ENCODE data around the gene PHF21B.

PHF21B gene

DNA sequence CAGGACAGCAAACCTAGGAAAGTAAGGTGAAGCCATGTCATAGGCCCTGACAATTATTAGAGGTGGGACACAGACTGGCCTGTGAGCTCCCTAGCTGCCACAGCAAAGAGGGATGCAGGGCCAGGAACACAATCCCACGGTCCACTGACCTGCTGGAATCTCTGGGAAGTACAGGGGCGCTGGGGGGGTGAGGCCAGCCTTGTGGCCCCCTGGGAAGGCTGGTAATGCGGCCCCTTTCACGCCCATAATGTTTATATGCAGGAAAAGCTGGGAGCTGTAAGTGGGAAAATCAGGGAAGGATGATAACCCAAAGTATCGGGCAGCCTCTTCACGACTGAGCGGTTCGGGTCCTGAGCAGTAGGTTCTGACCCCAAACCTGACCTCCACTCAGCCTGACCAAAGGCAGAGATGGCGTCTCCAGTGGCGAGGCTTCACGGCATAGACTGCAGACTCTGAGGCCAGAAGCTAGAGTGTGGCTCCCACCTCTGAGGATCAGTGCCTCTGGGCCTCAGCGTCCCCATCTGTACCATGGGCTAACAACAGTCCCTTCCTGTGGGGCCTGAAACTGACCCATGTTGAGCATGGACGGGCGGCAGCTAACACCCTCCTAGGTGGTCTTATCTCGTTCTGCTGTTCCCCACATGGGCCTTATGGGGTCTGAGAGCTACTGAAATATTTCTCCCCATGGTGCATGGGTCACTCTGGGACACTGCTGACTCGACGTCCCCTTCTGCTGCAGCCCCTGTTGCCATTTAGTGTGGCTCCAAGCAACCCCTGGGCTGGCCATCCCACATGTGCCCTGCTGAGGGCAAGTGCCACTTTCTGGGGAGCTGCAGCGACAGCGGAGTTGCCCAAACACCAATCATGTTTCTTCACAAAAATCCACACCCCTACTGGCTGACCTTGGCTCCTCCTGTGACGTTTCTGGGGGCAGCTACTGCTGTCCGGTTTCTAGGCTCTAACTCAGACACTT lies 101.8 kb downstream of the PHF21B start:
- TF ChIP-seq ZBTB7A (IDR thresholded peaks at IDR 0.05; ENCODE audit: low read depth) (no peak), TAF1 (IDR thresholded peaks at IDR 0.05; ENCODE audit: low read depth) (no peak), RAD21 (IDR thresholded peaks at IDR 0.05; ENCODE audit: low read depth) (no peak), TCF12 (IDR thresholded peaks at IDR 0.05; ENCODE audit: low read depth) (no peak)
- TF ChIP-seq, protein P1, sequence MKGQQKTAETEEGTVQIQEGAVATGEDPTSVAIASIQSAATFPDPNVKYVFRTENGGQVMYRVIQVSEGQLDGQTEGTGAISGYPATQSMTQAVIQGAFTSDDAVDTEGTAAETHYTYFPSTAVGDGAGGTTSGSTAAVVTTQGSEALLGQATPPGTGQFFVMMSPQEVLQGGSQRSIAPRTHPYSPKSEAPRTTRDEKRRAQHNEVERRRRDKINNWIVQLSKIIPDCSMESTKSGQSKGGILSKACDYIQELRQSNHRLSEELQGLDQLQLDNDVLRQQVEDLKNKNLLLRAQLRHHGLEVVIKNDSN (IDR thresholded peaks at IDR 0.05), result no peak

DNA sequence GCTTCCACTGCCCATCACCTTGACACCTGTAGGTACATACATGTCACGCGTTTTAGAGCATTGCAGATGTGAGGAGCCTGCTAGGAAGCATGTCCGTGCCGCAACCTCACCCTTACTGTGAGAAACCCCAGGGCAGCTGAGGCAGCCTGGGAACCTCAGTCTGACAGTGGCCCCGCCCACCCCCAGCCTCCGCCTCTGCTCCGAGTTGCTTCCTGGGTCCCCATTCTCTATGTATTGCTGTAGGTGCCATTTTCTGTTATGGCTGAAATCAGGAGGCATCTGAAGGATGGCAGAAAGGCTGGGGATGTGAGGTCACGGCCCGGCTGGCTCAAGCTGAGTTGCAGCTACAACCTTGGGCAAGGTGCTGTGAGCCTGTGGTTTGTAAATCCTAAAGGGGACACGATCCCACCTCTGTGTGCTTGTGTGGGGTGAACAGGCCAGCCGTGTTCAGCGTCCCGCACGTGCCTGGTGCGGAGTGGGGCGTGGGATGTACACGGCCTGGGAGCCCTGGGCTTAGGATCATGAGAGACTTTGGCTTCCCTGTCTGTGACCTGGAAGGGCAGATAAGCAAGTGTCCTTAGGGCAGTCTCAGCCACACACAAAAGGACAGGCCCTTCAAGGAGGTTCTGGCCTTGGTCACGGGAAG lies 102.7 kb downstream of the PHF21B start:
- TF ChIP-seq, protein P2, sequence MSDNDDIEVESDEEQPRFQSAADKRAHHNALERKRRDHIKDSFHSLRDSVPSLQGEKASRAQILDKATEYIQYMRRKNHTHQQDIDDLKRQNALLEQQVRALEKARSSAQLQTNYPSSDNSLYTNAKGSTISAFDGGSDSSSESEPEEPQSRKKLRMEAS (IDR thresholded peaks at IDR 0.05), result no peak
- TF ChIP-seq ZBTB7A (IDR thresholded peaks at IDR 0.05; ENCODE audit: low read depth) (no peak), NFIC (IDR thresholded peaks at IDR 0.05) (no peak), CEBPB (IDR thresholded peaks at IDR 0.05) (no peak), CREB1 (IDR thresholded peaks at IDR 0.05; ENCODE audit: low read depth) (no peak)
- TF ChIP-seq, protein P1 (IDR thresholded peaks at IDR 0.05), result no peak

DNA sequence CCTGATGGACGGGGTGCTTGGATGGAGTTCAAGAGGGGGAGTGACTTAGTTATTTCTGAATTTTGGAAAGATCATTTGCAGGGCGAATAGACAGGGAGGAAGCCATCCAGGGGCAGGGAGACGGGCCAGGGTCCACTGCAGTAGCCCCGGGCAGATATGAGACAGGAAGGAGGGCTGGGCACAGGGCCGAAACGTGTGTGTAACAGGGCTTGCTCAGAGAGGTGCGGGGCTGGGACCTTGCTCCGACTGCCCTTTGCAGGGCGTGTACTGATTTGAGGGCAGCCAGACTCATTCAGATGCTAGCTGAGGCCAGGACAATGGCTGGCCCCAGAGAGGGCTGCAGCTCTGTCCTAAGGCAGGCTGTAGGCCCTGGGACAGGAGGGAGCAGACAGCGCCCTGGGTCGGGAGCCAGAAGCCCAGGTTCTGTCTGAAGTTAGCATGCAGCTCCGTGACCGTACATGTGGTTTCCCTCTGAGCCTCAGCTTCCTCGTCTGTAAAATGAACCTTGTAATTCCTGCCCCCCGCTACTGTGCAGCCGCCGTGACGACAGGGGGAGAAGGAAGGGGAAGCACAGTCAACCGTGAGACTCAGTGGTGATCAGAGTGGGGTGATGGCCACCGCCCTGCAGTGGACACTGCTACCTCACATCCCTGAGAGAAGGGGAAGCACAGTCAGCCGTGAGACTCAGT lies 103.4 kb downstream of the PHF21B start:
- no peak for TF ChIP-seq TCF12 (IDR thresholded peaks at IDR 0.05; ENCODE audit: low read depth)
- no peak for TF ChIP-seq NFIC (IDR thresholded peaks at IDR 0.05)
- TF ChIP-seq, protein P1 (IDR thresholded peaks at IDR 0.05), result no peak

DNA sequence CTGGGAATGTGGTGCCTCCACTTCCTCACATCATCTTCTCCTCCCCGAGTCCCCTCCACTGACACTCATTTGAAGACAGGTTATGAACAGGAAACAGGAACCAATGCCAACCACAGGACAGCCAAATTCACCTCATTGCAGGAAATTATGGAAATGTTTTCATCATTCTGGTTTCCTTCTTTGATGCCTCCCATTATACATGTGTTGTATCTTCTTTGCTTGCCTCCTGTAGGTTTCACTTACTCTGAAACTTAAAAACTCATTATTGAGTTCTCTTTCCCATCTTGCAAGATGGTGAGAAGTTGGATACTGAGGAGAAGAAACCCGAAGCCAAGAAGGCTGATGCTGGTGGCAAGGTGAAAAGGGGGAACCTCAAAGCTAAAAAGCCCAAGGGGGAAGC lies 108.5 kb downstream of the PHF21B start:
- TF ChIP-seq, protein P3, sequence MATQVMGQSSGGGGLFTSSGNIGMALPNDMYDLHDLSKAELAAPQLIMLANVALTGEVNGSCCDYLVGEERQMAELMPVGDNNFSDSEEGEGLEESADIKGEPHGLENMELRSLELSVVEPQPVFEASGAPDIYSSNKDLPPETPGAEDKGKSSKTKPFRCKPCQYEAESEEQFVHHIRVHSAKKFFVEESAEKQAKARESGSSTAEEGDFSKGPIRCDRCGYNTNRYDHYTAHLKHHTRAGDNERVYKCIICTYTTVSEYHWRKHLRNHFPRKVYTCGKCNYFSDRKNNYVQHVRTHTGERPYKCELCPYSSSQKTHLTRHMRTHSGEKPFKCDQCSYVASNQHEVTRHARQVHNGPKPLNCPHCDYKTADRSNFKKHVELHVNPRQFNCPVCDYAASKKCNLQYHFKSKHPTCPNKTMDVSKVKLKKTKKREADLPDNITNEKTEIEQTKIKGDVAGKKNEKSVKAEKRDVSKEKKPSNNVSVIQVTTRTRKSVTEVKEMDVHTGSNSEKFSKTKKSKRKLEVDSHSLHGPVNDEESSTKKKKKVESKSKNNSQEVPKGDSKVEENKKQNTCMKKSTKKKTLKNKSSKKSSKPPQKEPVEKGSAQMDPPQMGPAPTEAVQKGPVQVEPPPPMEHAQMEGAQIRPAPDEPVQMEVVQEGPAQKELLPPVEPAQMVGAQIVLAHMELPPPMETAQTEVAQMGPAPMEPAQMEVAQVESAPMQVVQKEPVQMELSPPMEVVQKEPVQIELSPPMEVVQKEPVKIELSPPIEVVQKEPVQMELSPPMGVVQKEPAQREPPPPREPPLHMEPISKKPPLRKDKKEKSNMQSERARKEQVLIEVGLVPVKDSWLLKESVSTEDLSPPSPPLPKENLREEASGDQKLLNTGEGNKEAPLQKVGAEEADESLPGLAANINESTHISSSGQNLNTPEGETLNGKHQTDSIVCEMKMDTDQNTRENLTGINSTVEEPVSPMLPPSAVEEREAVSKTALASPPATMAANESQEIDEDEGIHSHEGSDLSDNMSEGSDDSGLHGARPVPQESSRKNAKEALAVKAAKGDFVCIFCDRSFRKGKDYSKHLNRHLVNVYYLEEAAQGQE (IDR thresholded peaks at IDR 0.05; ENCODE audit: low read depth), result no peak
- TF ChIP-seq FOXM1 (IDR thresholded peaks at IDR 0.05; ENCODE audit: borderline replicate concordance, low read depth), result no peak
- TF ChIP-seq, protein P2 (IDR thresholded peaks at IDR 0.05), result no peak
- no peak for TF ChIP-seq TCF12 (IDR thresholded peaks at IDR 0.05; ENCODE audit: low read depth)
- no peak for TF ChIP-seq TEAD4 (IDR thresholded peaks at IDR 0.05)
- no peak for TF ChIP-seq NFIC (IDR thresholded peaks at IDR 0.05)
- no peak for TF ChIP-seq EP300 (IDR thresholded peaks at IDR 0.05; ENCODE audit: borderline replicate concordance)
- no peak for TF ChIP-seq YY1 (IDR thresholded peaks at IDR 0.05; ENCODE audit: low read depth)
- TF ChIP-seq TAF1 (IDR thresholded peaks at IDR 0.05; ENCODE audit: low read depth), result no peak
- TF ChIP-seq CREB1 (IDR thresholded peaks at IDR 0.05; ENCODE audit: low read depth), result no peak
- TF ChIP-seq, protein P1 (IDR thresholded peaks at IDR 0.05), result no peak
- TF ChIP-seq CEBPB (IDR thresholded peaks at IDR 0.05), result no peak
- TF ChIP-seq RAD21 (IDR thresholded peaks at IDR 0.05; ENCODE audit: low read depth), result no peak
- no peak for TF ChIP-seq ZBTB7A (IDR thresholded peaks at IDR 0.05; ENCODE audit: low read depth)
- no peak for TF ChIP-seq EGR1 (IDR thresholded peaks at IDR 0.05)

DNA sequence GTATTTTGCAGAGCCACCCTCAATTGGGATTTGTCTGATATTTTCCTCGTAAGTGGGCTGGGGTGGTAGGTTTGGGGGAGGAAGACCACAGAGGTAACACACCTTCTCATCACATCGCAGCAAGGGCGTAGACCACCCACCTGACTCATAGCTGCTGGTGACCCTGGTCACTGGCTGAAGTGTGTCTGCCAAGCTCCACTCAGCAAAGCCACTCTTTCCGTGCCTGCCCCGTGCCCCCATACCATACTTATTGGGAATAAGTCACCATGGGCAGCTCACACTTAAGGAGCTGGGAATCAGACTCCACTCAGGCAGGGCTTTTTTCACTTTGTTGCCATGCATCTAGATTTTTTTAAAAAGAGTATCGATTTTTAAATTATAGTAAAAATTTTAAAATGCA lies 111.6 kb downstream of the PHF21B start:
- no peak for TF ChIP-seq ZBTB7A (IDR thresholded peaks at IDR 0.05; ENCODE audit: low read depth)
- TF ChIP-seq, protein P2 (IDR thresholded peaks at IDR 0.05), result no peak

DNA sequence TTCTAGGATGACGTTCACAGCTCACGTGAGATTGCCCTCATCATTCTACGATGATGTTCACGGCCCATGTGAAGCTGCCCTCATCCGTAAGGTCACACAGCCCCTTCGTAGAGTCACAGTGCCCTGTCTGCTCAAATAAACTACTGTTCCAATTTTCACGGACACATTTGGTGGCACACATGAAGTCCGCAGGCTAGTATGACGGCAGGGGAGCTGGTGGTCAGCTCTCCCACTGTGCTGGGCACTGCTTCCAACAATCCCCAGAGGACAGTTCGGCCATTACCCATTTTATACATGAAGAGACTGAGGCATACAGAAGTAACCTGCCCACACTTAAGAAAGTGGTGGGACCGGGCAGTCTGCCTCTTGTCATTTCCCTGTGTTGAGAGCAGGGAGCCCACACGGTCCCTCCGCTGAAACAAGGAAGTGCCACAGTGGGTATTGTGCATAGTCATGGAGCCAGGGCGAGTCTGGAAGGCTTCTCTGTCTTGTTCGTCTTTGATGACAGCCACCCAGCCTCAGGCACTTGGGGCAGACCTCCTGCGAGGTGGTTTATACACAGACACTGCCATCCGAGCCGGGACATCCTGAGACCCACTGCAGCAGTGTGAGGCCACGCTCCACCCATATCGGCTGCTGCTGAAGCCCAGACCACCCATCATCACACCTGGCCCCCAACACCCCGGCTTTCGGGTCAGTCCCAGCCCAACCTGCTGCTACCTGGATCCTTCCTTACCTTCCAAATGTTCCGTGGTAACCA lies 114.3 kb downstream of the PHF21B start:
- TF ChIP-seq NFIC (IDR thresholded peaks at IDR 0.05) (no peak), ZBTB7A (IDR thresholded peaks at IDR 0.05; ENCODE audit: low read depth) (no peak), TEAD4 (IDR thresholded peaks at IDR 0.05) (no peak), CEBPB (IDR thresholded peaks at IDR 0.05) (no peak), EGR1 (IDR thresholded peaks at IDR 0.05) (no peak)
- TF ChIP-seq, protein P1 (IDR thresholded peaks at IDR 0.05), result no peak
- TF ChIP-seq, protein P2 (IDR thresholded peaks at IDR 0.05), result no peak

Measured in Ishikawa (cell line).